Right cardiac atrium (tissue), 5 donors: ENCODE data around the gene ZNF490. TPM values are rescaled to one million over a fixed set of nuclear protein-coding genes. Genes with fewer than 3 reads are reported as not detected.
"Not testable (repeated sequence)": the region's sequence is repeated elsewhere in the genome, so short reads cannot be mapped to it uniquely, and the experiment has no call there.

Experiments used
- ATAC-seq, 2 donors: fragments of 200-7000 bp; cut with Tn5 transposase; one replicate each; pipeline versions ENCODE4 v1.8.0 to v1.9.1; 2020; ENCODE audit warnings: moderate library complexity in 2 of 2, mild to moderate bottlenecking in 1 of 2
- DNase-seq, 3 donors: peaks; one replicate each; pipeline ENCODE4 v3.0.0-alpha.2; 2020
- H3K27ac ChIP-seq: one replicate; pipeline ENCODE4 v1.5.1; 2013; ENCODE audit warnings: mild to moderate bottlenecking, low read length, control low read depth, moderate library complexity
- H3K27me3 ChIP-seq: one replicate; pipeline ENCODE4 v1.6.1; 2013; ENCODE audit not compliant: control insufficient read depth, insufficient read depth
- H3K4me1 ChIP-seq: one replicate; pipeline ENCODE4 v1.6.1; 2013; ENCODE audit warnings: low read length; ENCODE audit not compliant: control insufficient read depth, insufficient read depth
- H3K4me3 ChIP-seq: one replicate; pipeline ENCODE4 v1.5.1; 2013; ENCODE audit warnings: low read length, control low read depth
- H3K9me3 ChIP-seq: one replicate; pipeline ENCODE4 v1.6.1; 2013; ENCODE audit warnings: low read length; ENCODE audit not compliant: control insufficient read depth
- WGBS: extraction: QIAGEN DNeasy Blood & Tissue Kit; methylation state at CpG from one replicate; pipeline ENCODE4 v1.1.7; 2013; 5-methylcytosine and 5-hydroxymethylcytosine counted together
- intact Hi-C, 4 donors: fragments of 100-400 bp; cut with DNase I; formaldehyde crosslinking; loops; one replicate each; pipeline versions ENCODE4 v1.11.0 to v1.14.0; 2022 to 2023
- polyA plus RNA-seq: library from polyadenylated mRNA; stranded (reverse); fragments of 200-250 nt; gene quantifications from one replicate; pipeline ENCODE4 v1.2.3, GENCODE V29; 2013
- total RNA-seq, 4 donors: library from RNA; stranded (reverse); fragmentation: NEBNext Ultra II Directional; extraction: Animal tissue kit (Norgen Biotek cat#: 25700); gene quantifications; one replicate each; pipeline ENCODE4 v1.2.1, GENCODE V29; 2021
- donor health status: healthy with polysubstance abuse.
- donor health status: DM: no; HTN: yes; CAD: no.
- donor health status: DM: no; HTN: no; CAD: no.
- donor health status: DM: no; HTN: yes; CAD: no; lungs with severe emphysema.
- donor health status: DM: yes; HTN: yes; CAD: no.

The ZNF490 gene
- total and polyA plus RNA-seq, 5 donors: 0.86 to 7.1 (median 5.0) TPM

DNA sequence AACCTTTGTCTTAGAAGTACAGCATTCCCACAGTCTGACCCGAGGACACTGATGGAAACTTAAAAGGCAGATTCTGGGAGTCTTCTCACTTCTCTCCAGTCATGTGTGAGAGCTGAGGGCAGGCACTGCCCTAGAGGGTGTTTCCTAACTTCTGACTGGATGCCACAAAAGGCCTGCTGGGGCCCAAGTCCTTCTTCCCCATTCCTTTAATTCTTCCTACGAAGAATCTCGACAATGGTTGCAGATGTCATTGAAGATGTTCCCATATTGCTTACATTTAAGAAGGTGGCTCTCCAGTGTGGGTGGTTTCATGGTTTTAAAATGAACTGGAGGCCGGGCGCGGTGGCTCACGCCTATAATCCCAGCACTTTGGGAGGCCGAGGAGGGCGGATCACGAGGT is 32.0 kb downstream of the ZNF490 start:
- intact Hi-C loops: no loop called here
- H3K27ac ChIP-seq: no peak overlapping the region
- H3K4me3 ChIP-seq: no peak overlapping the region
- DNase-seq (no peak), ATAC-seq (no peak)
- no peaks in the 10 kb centered on the region for H3K4me1 ChIP-seq
- WGBS: 94% methylated on average over 10 of the region's 10 CpGs
- H3K9me3 ChIP-seq: peaks cover 4% of the 10 kb centered on the region
- H3K27me3 ChIP-seq: no peaks in the 10 kb centered on the region

- no peaks in the 10 kb centered on the region for H3K27me3 ChIP-seq
- H3K4me3 ChIP-seq: no peak overlapping the region
- intact Hi-C loops: no loop called here
- H3K27ac ChIP-seq: no peak overlapping the region
- H3K4me1 ChIP-seq: no peaks in the 10 kb centered on the region
- ATAC-seq (no peak), DNase-seq (no peak)
- H3K9me3 ChIP-seq: no peaks in the 10 kb centered on the region
- 67% methylated on average over 7 of the region's 7 CpGs for WGBS
Observed at GRCh38 chr19:12574036-12574435, 36.6 kb downstream of the ZNF490 start.

DNA sequence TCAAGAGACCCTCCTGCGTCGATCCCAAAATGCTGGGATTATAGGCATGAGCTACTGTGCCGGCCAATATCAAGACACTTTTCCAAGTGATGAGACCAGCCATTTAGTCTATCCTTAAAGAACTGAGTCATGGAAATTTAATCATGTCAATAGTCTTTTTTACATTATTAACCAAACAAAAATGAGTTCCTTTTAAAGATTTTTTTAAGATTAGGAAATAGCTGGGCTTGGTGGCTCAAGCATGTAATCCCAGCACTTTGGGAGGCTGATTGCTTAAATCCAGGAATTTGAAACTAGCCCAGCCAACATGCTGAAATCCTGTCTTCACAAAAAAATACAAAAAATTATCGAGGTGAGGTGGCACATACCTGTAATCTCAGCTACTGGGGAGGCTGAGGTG is 42.7 kb downstream of the ZNF490 start:
- intact Hi-C loops: loop anchor here in 1 of 4 donors (10.0 kb wide), 1 partner anchor 97 kb away; the partner anchor contains the start of genes MAN2B1 and WDR83
- DNase-seq (no peak), ATAC-seq (no peak)
- H3K9me3 ChIP-seq: no peaks in the 10 kb centered on the region
- no peaks in the 10 kb centered on the region for H3K4me1 ChIP-seq
- no peak overlapping the region for H3K27ac ChIP-seq
- H3K27me3 ChIP-seq: no peaks in the 10 kb centered on the region
- WGBS: 85% methylated on average over 4 of the region's 4 CpGs
- H3K4me3 ChIP-seq: no peak overlapping the region

DNA sequence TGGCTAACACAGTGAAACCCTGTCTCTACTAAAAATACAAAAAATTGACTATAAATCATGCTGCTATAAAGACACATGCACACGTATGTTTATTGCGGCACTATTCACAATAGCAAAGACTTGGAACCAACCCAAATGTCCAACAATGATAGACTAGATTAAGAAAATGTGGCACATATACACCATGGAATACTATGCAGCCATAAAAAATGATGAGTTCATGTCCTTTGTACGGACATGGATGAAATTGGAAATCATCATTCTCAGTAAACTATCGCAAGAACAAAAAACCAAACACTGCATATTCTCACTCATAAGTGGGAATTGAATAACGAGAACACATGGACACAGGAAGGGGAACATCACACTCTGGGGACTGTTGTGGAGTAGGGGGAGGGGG is 44.2 kb downstream of the ZNF490 start:
- not testable (repeated sequence) for H3K4me3 ChIP-seq, H3K27ac ChIP-seq, ATAC-seq, DNase-seq, H3K4me1 ChIP-seq, H3K9me3 ChIP-seq, H3K27me3 ChIP-seq
- intact Hi-C loops: loop anchor here in 1 of 4 donors (10.0 kb wide), 1 partner anchor 98 kb away; the partner anchor contains the start of genes MAN2B1 and WDR83
- 94% methylated on average over 5 of the region's 5 CpGs for WGBS

DNA sequence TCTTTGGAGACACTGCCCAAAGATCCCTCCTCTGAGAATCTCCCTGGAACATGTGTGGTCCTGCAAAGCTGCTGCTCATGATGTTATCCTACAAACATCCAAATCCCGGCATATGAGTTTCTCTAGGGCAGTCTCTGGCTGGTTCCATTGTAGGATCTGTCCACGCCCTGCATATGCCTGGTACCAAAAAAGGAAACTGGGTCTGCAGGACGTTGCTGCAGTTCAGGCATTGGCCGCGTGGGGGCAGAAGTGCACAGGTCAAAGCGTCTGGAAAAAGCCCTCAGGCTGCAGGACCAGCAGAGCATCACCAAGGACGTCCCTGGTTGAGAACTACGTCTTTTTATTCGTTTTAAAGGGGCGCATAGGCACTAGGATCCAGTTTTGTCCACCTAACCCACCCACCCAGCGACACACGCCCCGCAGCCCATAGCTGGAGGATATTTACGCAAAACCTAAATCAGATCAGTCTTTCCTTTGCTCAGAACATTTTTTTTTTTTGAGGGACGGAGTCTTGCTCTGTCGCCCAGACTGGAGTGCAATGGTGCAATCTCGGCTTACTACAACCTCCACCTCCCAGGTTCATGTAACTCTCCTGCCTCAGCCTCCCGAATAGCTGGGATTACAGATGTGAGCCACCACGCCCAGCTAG is 46.5 kb downstream of the ZNF490 start:
- Histone ChIP-seq H3K9me3 (no peaks in the 10 kb centered on the region), H3K27me3 (no peaks in the 10 kb centered on the region), H3K4me3 (no peak overlapping the region), H3K27ac (no peak overlapping the region), H3K4me1 (no peaks in the 10 kb centered on the region)
- ATAC-seq (peak; percentile 82 to 94), DNase-seq (peak; percentile 86 to 96 (median 96))
- intact Hi-C loops: loop anchor here in 1 of 4 donors (10.0 kb wide), 1 partner anchor 101 kb away; the partner anchor contains the start of genes MAN2B1 and WDR83
- 19% methylated on average over 19 of the region's 19 CpGs for WGBS

DNA sequence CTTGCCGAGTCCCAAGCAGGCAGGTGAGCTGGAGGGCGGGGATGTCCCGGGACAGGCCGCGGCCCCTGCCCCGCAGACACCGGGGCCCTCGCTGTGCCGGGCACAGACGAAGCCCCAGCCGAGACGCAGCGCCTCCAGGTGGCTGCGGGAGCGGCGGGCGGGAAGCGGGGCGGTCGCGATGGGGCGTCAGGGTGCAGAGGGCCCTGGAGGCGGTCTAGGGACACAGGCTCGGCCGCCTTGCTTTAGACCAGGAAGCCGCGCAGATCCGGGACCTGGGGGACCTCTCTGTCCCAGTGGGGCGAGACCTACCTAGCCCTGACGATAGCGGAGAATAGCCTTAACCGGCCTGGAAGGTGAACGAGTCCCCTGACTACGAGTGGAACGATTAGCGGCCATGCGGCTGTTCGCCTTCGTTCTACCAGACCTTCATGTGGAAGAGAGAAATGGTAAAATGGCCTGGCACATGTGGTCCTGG is 55.1 kb downstream of the ZNF490 start:
- ATAC-seq: no peak
- no peaks in the 10 kb centered on the region for H3K9me3 ChIP-seq
- H3K27me3 ChIP-seq: no peaks in the 10 kb centered on the region
- H3K27ac ChIP-seq: no peak overlapping the region
- WGBS: 36% methylated on average over 39 of the region's 39 CpGs
- H3K4me3 ChIP-seq: no peak overlapping the region
- peak in 2 of 3 donors; percentile 47 to 58 for DNase-seq
- H3K4me1 ChIP-seq: no peaks in the 10 kb centered on the region
- intact Hi-C loops: no loop called here

DNA sequence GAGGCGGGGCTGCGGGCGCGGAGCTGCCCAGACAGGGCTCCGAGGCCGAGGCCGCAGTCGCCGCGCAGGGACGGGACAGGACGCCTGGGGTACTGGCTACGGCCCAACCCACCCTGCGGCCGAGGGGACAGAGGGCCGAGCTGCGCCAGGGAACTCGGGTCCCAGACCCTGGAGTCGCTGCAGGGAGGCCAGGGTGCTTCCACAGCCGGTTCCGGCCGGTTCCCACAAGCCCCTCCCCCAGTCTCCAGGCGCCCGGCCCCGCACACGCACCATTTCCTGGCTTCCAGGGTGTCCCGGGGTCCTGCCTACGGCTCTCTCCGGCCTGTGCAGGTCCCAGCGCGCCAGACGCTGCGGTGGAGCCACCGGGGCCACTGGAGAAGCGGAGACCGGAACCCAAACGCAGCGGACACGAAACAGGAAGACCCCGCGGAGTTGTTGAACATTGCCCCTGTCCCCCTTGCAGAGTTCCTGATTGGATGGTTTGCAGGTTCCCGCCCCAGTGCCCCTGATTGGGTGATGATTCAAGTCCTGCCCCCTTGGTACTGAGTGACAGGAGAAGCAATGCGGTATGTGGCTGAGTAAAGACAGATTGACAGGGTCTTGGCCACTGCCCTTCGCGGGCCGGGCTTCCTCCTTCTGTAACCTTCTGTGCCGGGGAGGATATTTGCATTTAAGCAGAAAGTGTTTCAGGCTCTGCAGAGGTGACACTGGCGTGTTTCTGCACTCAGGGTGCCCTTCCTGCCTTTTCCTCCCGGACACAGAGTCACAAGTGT is 59.4 kb downstream of the ZNF490 start, which contains the start of gene ZNF564:
Gene ZNF564, minus strand, starts transcription at position 423 of the 773 bp plus-strand sequence. Its CDS starts 150 bp downstream, at position 273.
- Histone ChIP-seq H3K4me1 (peaks cover 5% of the 10 kb centered on the region), H3K9me3 (no peaks in the 10 kb centered on the region), H3K4me3 (peak within 1 kb of the TSS; percentile 63), H3K27me3 (no peaks in the 10 kb centered on the region), H3K27ac (peak within 1 kb of the TSS; percentile 99)
- peak; percentile 97 to 98 for ATAC-seq
- peak; percentile 94 to 96 (median 95) for DNase-seq
- intact Hi-C loops: no loop called here
- whole genome bisulfite sequencing: under 1% methylated on average over 49 of the region's 49 CpGs

DNA sequence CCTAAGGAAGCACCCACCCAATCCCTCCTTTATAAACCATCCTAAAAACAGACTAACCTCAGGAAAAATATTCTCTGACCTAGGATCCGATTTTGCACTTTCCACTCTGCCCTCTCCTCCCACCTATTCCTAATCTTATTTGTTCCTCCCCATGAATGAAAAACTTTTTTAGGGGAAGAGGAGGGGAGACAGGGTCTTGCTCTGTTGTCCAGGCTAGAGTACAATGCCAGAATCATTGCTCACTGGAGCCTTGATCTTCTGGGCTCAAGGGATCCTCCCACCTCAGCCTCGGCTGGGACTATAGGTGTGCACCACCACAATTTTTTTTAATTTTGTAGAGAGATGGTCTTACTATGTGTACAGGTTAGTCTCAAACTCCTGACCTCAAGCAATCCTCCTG is 63.7 kb downstream of the ZNF490 start:
- H3K27ac ChIP-seq: no peak overlapping the region
- H3K4me3 ChIP-seq: no peak overlapping the region
- intact Hi-C loops: no loop called here
- no peaks in the 10 kb centered on the region for H3K9me3 ChIP-seq
- H3K27me3 ChIP-seq: no peaks in the 10 kb centered on the region
- DNase-seq: no peak
- ATAC-seq: no peak
- 84% methylated on average over 2 of the region's 2 CpGs for WGBS
- H3K4me1 ChIP-seq: peaks cover 5% of the 10 kb centered on the region

GRCh38 chr19:12546068-12546467 is 64.5 kb downstream of the ZNF490 start:
- peaks cover 5% of the 10 kb centered on the region for H3K4me1 ChIP-seq
- no peaks in the 10 kb centered on the region for H3K9me3 ChIP-seq
- no peak overlapping the region for H3K27ac ChIP-seq
- H3K4me3 ChIP-seq: no peak overlapping the region
- DNase-seq: no peak
- intact Hi-C loops: no loop called here
- ATAC-seq: no peak
- no peaks in the 10 kb centered on the region for H3K27me3 ChIP-seq
- WGBS: 92% methylated on average over 5 of the region's 5 CpGs

GRCh38 chr19:12545267-12545666 is 65.3 kb downstream of the ZNF490 start:
- H3K4me1 ChIP-seq: peaks cover 5% of the 10 kb centered on the region
- ATAC-seq (no peak), DNase-seq (no peak)
- no peaks in the 10 kb centered on the region for H3K9me3 ChIP-seq
- no peak overlapping the region for H3K27ac ChIP-seq
- H3K27me3 ChIP-seq: no peaks in the 10 kb centered on the region
- intact Hi-C loops: no loop called here
- WGBS: 91% methylated on average over 8 of the region's 8 CpGs
- no peak overlapping the region for H3K4me3 ChIP-seq

- H3K4me3 ChIP-seq: no peak overlapping the region
- H3K27me3 ChIP-seq: no peaks in the 10 kb centered on the region
- H3K27ac ChIP-seq: no peak overlapping the region
- intact Hi-C loops: no loop called here
- DNase-seq (peak in 1 of 3 donors; percentile 28), ATAC-seq (peak; percentile 41 to 87)
- 36% methylated on average over 5 of the region's 5 CpGs for WGBS
- H3K4me1 ChIP-seq: peaks cover 2% of the 10 kb centered on the region
- H3K9me3 ChIP-seq: no peaks in the 10 kb centered on the region
Observed at GRCh38 chr19:12544401-12544876, 66.2 kb downstream of the ZNF490 start.
